H1 (cell line): ENCODE results near the gene CRTAP. TPM values are rescaled to one million over a fixed set of nuclear protein-coding genes. Genes with fewer than 3 reads are reported as not detected.

ENCODE experiments used
- CTCF ChIA-PET: fragments of 300-600 bp; sonication (Branson Sonifier 250); formaldehyde crosslinking; loops from one replicate; lab custom pipeline; 2021; ENCODE audit not compliant: partially characterized antibody; lab: Charles Lee
- POLR2A ChIA-PET: fragments of 300-600 bp; sonication (Branson Sonifier 250); formaldehyde crosslinking; loops from one replicate; lab custom pipeline; 2021; ENCODE audit warnings: inconsistent platforms; ENCODE audit not compliant: partially characterized antibody; lab: Charles Lee
- DNase-seq, 2 experiments: peaks; one replicate each; pipeline versions ENCODE4 v3.0.0 to v3.0.0-alpha.2; 2010 to 2022; ENCODE audit warnings: low spot score in 2 of 2, low read depth in 1 of 2, mixed read lengths in 1 of 2
- FAIRE-seq: peaks from 2 replicates; lab custom pipeline; 2011; peaks lifted over from hg19 to GRCh38; lab: Jason Lieb, UNC
- H2AFZ ChIP-seq: 2 replicates; pipeline ENCODE4 v1.8.1; 2012; ENCODE audit warnings: low read length, inconsistent platforms
- H2AK5ac ChIP-seq: 2 replicates; pipeline ENCODE4 v1.6.1; 2013; ENCODE audit warnings: low read depth, low read length
- H2BK120ac ChIP-seq: replicated peaks from 2 replicates; pipeline ENCODE3; 2013; ENCODE audit warnings: low read depth, low read length, inconsistent platforms
- H2BK12ac ChIP-seq: 2 replicates; pipeline ENCODE4 v1.6.1; 2013; ENCODE audit warnings: low read depth, low read length
- H2BK15ac ChIP-seq: 2 replicates; pipeline ENCODE4 v1.6.1; 2013; ENCODE audit warnings: low read length
- H2BK20ac ChIP-seq: 2 replicates; pipeline ENCODE4 v1.6.1; 2013; ENCODE audit warnings: low read length
- H2BK5ac ChIP-seq: 2 replicates; pipeline ENCODE4 v1.6.1; 2013; ENCODE audit warnings: low read depth, low read length
- H3K14ac ChIP-seq: 2 replicates; pipeline ENCODE4 v1.6.1; 2013; ENCODE audit warnings: inconsistent platforms; ENCODE audit not compliant: insufficient read length
- H3K18ac ChIP-seq: 2 replicates; pipeline ENCODE4 v1.6.1; 2013; ENCODE audit warnings: low read length; ENCODE audit errors: extremely low read depth
- H3K23ac ChIP-seq: 2 replicates; pipeline ENCODE4 v1.6.1; 2013; ENCODE audit warnings: inconsistent platforms; ENCODE audit not compliant: insufficient read length
- H3K23me2 ChIP-seq: 2 replicates; pipeline ENCODE4 v1.6.1; 2013; ENCODE audit warnings: low read depth, low read length
- H3K27ac ChIP-seq: 2 replicates; pipeline ENCODE4 v1.6.1; 2011; ENCODE audit warnings: low read depth, low read length, inconsistent platforms
- H3K27me3 ChIP-seq, 4 experiments: replicated peaks in 1 of 4; 1 replicate in 1 of 4; 2 replicates in 3 of 4; pipeline versions ENCODE4 v1.6.1 to v1.8.1; 2011 to 2013; ENCODE audit warnings: low read length in 3 of 4, mild to moderate bottlenecking in 3 of 4, inconsistent platforms in 2 of 4, mixed read lengths in 2 of 4, moderate library complexity in 1 of 4; ENCODE audit not compliant: control insufficient read depth in 3 of 4, insufficient read depth in 3 of 4; ENCODE audit errors: extremely low read depth in 1 of 4
- H3K36me3 ChIP-seq, 4 experiments: 2 replicates each; pipeline versions ENCODE4 v1.6.1 to v1.8.1; 2011 to 2013; ENCODE audit warnings: mild to moderate bottlenecking in 4 of 4, low read length in 3 of 4, moderate library complexity in 2 of 4, control low read depth in 1 of 4, inconsistent platforms in 1 of 4; ENCODE audit not compliant: insufficient read depth in 4 of 4, control insufficient read depth in 2 of 4
- H3K4ac ChIP-seq: replicated peaks from 2 replicates; pipeline ENCODE3; 2013; ENCODE audit warnings: low read length, low read depth, mixed read lengths, inconsistent platforms; ENCODE audit not compliant: insufficient read length
- H3K4me1 ChIP-seq, 4 experiments: replicated peaks in 1 of 4; 1 replicate in 1 of 4; 2 replicates in 3 of 4; pipeline versions ENCODE4 v1.6.1 to v1.8.1; 2011 to 2013; ENCODE audit warnings: low read length in 3 of 4, inconsistent platforms in 2 of 4, mixed read lengths in 1 of 4; ENCODE audit not compliant: insufficient read depth in 4 of 4, control insufficient read depth in 3 of 4
- H3K4me2 ChIP-seq, 2 experiments: 2 replicates each; pipeline versions ENCODE4 v1.6.1 to v1.8.1; 2011 to 2013; ENCODE audit warnings: low read depth in 2 of 2, low read length in 2 of 2, control low read depth in 1 of 2, inconsistent platforms in 1 of 2, mild to moderate bottlenecking in 1 of 2; ENCODE audit not compliant: insufficient read depth in 1 of 2
- H3K4me3 ChIP-seq, 4 experiments: fragments of 200-600, 300-600 bp in 1 of 4; sonication (generic), shearing (Covaris generic), sonication (Bioruptor Twin) in 1 of 4; 2 replicates each; pipeline versions ENCODE4 v1.5.1 to v1.8.1; 2011 to 2016; ENCODE audit warnings: low read length in 4 of 4, low read depth in 3 of 4, control low read depth in 2 of 4, inconsistent platforms in 2 of 4, mild to moderate bottlenecking in 2 of 4, mixed read lengths in 1 of 4, moderate library complexity in 1 of 4; ENCODE audit not compliant: insufficient read depth in 2 of 4; ENCODE audit errors: extremely low read depth in 1 of 4
- H3K56ac ChIP-seq: replicated peaks from 2 replicates; pipeline ENCODE3; 2013; ENCODE audit warnings: low read depth, mild to moderate bottlenecking, mixed read lengths, low read length, inconsistent platforms; ENCODE audit not compliant: insufficient read length
- H3K79me1 ChIP-seq: 2 replicates; pipeline ENCODE4 v1.6.1; 2013; ENCODE audit warnings: low read depth, low read length, control low read depth
- H3K79me2 ChIP-seq, 2 experiments: 2 replicates each; pipeline versions ENCODE4 v1.6.1 to v1.8.1; 2012 to 2013; ENCODE audit warnings: low read length in 2 of 2, mild to moderate bottlenecking in 2 of 2, inconsistent platforms in 1 of 2; ENCODE audit not compliant: insufficient read depth in 2 of 2, control insufficient read depth in 1 of 2
- H3K9ac ChIP-seq, 4 experiments: replicated peaks in 1 of 4; 1 replicate in 1 of 4; 2 replicates in 3 of 4; pipeline versions ENCODE4 v1.6.1 to v1.8.1; 2011 to 2013; ENCODE audit warnings: low read depth in 3 of 4, low read length in 3 of 4, control low read depth in 2 of 4, mild to moderate bottlenecking in 2 of 4, moderate library complexity in 2 of 4, inconsistent platforms in 1 of 4; ENCODE audit errors: extremely low read depth in 1 of 4
- H3K9me3 ChIP-seq, 2 experiments: 2 replicates each; pipeline versions ENCODE4 v1.6.1 to v1.8.1; 2012 to 2013; ENCODE audit warnings: mild to moderate bottlenecking in 2 of 2, moderate library complexity in 2 of 2, control low read depth in 1 of 2, inconsistent platforms in 1 of 2, low read depth in 1 of 2, low read length in 1 of 2, mixed read lengths in 1 of 2; ENCODE audit not compliant: insufficient read depth in 2 of 2
- H4K20me1 ChIP-seq, 2 experiments: replicated peaks in 1 of 2; 2 replicates each; pipeline versions ENCODE3 to v1.8.1; 2011 to 2013; ENCODE audit warnings: inconsistent platforms in 2 of 2, low read length in 2 of 2, mild to moderate bottlenecking in 1 of 2; ENCODE audit not compliant: insufficient read depth in 2 of 2, control insufficient read depth in 1 of 2
- H4K5ac ChIP-seq: 2 replicates; pipeline ENCODE4 v1.6.1; 2013; ENCODE audit warnings: low read length, low read depth, mixed read lengths, inconsistent platforms; ENCODE audit not compliant: insufficient read length
- H4K8ac ChIP-seq: 2 replicates; pipeline ENCODE4 v1.8.0; 2013; ENCODE audit warnings: mild to moderate bottlenecking, moderate library complexity, low read length, inconsistent platforms; ENCODE audit not compliant: insufficient read depth; ENCODE audit errors: extremely low read depth
- H4K91ac ChIP-seq: replicated peaks from 2 replicates; pipeline ENCODE3; 2013; ENCODE audit warnings: low read length, mixed read lengths, inconsistent platforms; ENCODE audit not compliant: insufficient read length
- BACH1 ChIP-seq: IDR thresholded peaks from 2 replicates; pipeline ENCODE4 v1.6.1; 2012; ENCODE audit warnings: low read length, improper control_type of control experiment
- CEBPB ChIP-seq: IDR thresholded peaks from 2 replicates; pipeline ENCODE4 v1.6.1; 2012; ENCODE audit warnings: low read depth, low read length
- CREB1 ChIP-seq: IDR thresholded peaks from 2 replicates; pipeline ENCODE4 v1.6.1; 2012; ENCODE audit warnings: inconsistent platforms
- EZH2 ChIP-seq: fragments of 200-600 bp; sonication (generic); IDR thresholded peaks from 2 replicates; pipeline ENCODE4 v1.7.1; 2012; ENCODE audit warnings: low read depth, mild to moderate bottlenecking, moderate library complexity, low read length, inconsistent platforms; ENCODE audit not compliant: severe bottlenecking
- JUN ChIP-seq: IDR thresholded peaks from 2 replicates; pipeline ENCODE4 v1.6.1; 2011; ENCODE audit warnings: low read depth, mild to moderate bottlenecking, improper control_type of control experiment, low read length
- JUND ChIP-seq: IDR thresholded peaks from 2 replicates; pipeline ENCODE4 v1.6.1; 2011; ENCODE audit warnings: mild to moderate bottlenecking, improper control_type of control experiment, low read length
- MAFK ChIP-seq: IDR thresholded peaks from 2 replicates; pipeline ENCODE4 v1.6.1; 2012; ENCODE audit warnings: low read depth, mild to moderate bottlenecking, improper control_type of control experiment, low read length
- MAX ChIP-seq: IDR thresholded peaks from 2 replicates; pipeline ENCODE4 v1.6.1; 2012; ENCODE audit warnings: inconsistent platforms
- SIX5 ChIP-seq: IDR thresholded peaks from 2 replicates; pipeline ENCODE4 v1.6.1; 2011; ENCODE audit warnings: mild to moderate bottlenecking, low read depth, low read length
- SP1 ChIP-seq: IDR thresholded peaks from 2 replicates; pipeline ENCODE4 v1.6.1; 2011; ENCODE audit warnings: low read depth, low read length
- SUZ12 ChIP-seq: fragments of 200-600 bp; sonication (generic); IDR thresholded peaks from 2 replicates; pipeline ENCODE4 v1.6.1; 2012; ENCODE audit warnings: mild to moderate bottlenecking, inconsistent platforms, low read length, moderate library complexity, mixed read lengths
- TEAD4 ChIP-seq: IDR thresholded peaks from 2 replicates; pipeline ENCODE4 v1.6.1; 2012; ENCODE audit warnings: low read depth, low read length, inconsistent platforms, mixed read lengths
- WGBS, 2 experiments: shearing (Covaris generic) in 1 of 2; methylation state at CpG; one replicate each; pipeline versions ENCODE4 v1.1.6 to v1.1.7; 2013 to 2015; ENCODE audit warnings: low lambda C conversion rate in 2 of 2, mixed read lengths in 2 of 2, inconsistent platforms in 1 of 2, low coverage in 1 of 2, missing lambda C conversion rate in 1 of 2; ENCODE audit not compliant: insufficient replicate concordance in 2 of 2, insufficient coverage in 1 of 2, insufficient read length in 1 of 2; ENCODE audit errors: extremely low coverage in 1 of 2, missing lambda C conversion rate in 1 of 2; 5-methylcytosine and 5-hydroxymethylcytosine counted together
- polyA plus RNA-seq, 7 experiments: library from polyadenylated mRNA; depleted of rRNA in 3 of 7; stranded (reverse) in 5 of 7; unstranded in 2 of 7; fragments of >200 nt in 5 of 7; fragments of 200-250 nt in 2 of 7; gene quantifications; 1 replicate in 5 of 7; 2 replicates in 1 of 7; 4 replicates in 1 of 7; pipeline versions ENCODE4 v1.2.1 to v1.2.3, GENCODE V29; 2011 to 2013; ENCODE audit warnings: missing spikeins in 2 of 7, mixed read lengths in 2 of 7
- total RNA-seq: library from RNA; stranded (reverse); fragmentation: NEBNext Ultra II Directional; extraction: Animal tissue kit (Norgen Biotek cat#: 25700); gene quantifications from 2 replicates; pipeline ENCODE4 v1.2.1, GENCODE V29; 2021
- TF ChIP-seq, protein P1 (sequence below), 3 experiments: IDR thresholded peaks; 1 replicate in 2 of 3; 2 replicates in 1 of 3; pipeline versions ENCODE4 v1.5.1 to v1.6.1; 2011; ENCODE audit warnings: low read length in 3 of 3, mild to moderate bottlenecking in 3 of 3, inconsistent platforms in 2 of 3, low read depth in 1 of 3, moderate library complexity in 1 of 3; ENCODE audit not compliant: insufficient read depth in 1 of 3; ENCODE audit errors: control extremely low read depth in 1 of 3

The CRTAP gene
- total and polyA plus RNA-seq, 2 of the 8 experiments (the other 6 are each of a cell fraction or from before 2014, with no cell fraction given): 159 to 188 TPM

- no peaks in the 10 kb centered on the region for H3K4me1 ChIP-seq
- no peak for FAIRE-seq
- H2BK5ac ChIP-seq: no peak overlapping the region
- no peak overlapping the region for H3K4me2 ChIP-seq
- no peaks in the 10 kb centered on the region for H3K23me2 ChIP-seq
- no peak overlapping the region for H2AK5ac ChIP-seq
- no peak overlapping the region for H3K27ac ChIP-seq
- no peak overlapping the region for H3K9ac ChIP-seq
- H4K20me1 ChIP-seq: no peaks in the 10 kb centered on the region
- no peaks in the 10 kb centered on the region for H3K27me3 ChIP-seq
- H2BK20ac ChIP-seq: no peak overlapping the region
- no peak overlapping the region for H3K56ac ChIP-seq
- DNase-seq: no peak
- no peaks in the 10 kb centered on the region for H3K9me3 ChIP-seq
- H2BK120ac ChIP-seq: no peak overlapping the region
- ChIA-PET POLR2A (no interaction called here), CTCF (interaction anchor here (1.1 to 2.6 kb wide), 3 partner anchors 29 to 176 kb away, joined by 3 to 13 read pairs (median 3); no protein-coding TSS in a partner anchor)
- no peak overlapping the region for H3K14ac ChIP-seq
- 90% methylated on average over 3 of the region's 3 CpGs; no CpG with 5 or more reads in 1 of the 2 experiments for WGBS, 2 experiments
- H3K79me2 ChIP-seq: no peaks in the 10 kb centered on the region
- H3K4me3 ChIP-seq: no peak overlapping the region
- no peak overlapping the region for H2BK12ac ChIP-seq
- no peak overlapping the region for H4K5ac ChIP-seq
- no peak overlapping the region for H4K91ac ChIP-seq
- no peak overlapping the region for H3K4ac ChIP-seq
- H3K79me1 ChIP-seq: no peaks in the 10 kb centered on the region
- H3K23ac ChIP-seq: no peak overlapping the region
- no peak overlapping the region for H3K18ac ChIP-seq
- no peak overlapping the region for H2AFZ ChIP-seq
- no peaks in the 10 kb centered on the region for H3K36me3 ChIP-seq
- no peak overlapping the region for H2BK15ac ChIP-seq
- H4K8ac ChIP-seq: no peak overlapping the region
- no peak for TF ChIP-seq BACH1
- TF ChIP-seq MAFK: no peak
- TF ChIP-seq SIX5: no peak
- TF ChIP-seq SP1: no peak
- no peak for TF ChIP-seq CEBPB
- TF ChIP-seq, protein P1, sequence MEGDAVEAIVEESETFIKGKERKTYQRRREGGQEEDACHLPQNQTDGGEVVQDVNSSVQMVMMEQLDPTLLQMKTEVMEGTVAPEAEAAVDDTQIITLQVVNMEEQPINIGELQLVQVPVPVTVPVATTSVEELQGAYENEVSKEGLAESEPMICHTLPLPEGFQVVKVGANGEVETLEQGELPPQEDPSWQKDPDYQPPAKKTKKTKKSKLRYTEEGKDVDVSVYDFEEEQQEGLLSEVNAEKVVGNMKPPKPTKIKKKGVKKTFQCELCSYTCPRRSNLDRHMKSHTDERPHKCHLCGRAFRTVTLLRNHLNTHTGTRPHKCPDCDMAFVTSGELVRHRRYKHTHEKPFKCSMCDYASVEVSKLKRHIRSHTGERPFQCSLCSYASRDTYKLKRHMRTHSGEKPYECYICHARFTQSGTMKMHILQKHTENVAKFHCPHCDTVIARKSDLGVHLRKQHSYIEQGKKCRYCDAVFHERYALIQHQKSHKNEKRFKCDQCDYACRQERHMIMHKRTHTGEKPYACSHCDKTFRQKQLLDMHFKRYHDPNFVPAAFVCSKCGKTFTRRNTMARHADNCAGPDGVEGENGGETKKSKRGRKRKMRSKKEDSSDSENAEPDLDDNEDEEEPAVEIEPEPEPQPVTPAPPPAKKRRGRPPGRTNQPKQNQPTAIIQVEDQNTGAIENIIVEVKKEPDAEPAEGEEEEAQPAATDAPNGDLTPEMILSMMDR (IDR thresholded peaks at IDR 0.05; ENCODE audit: control extremely low read depth in 1 of 3, insufficient read depth in 1 of 3, low read depth in 1 of 3, low read length in 3 of 3): no peak
- no peak for TF ChIP-seq EZH2
- no peak for TF ChIP-seq CREB1
- no peak for TF ChIP-seq JUND
- TF ChIP-seq SUZ12: no peak
- TF ChIP-seq JUN: no peak
- no peak for TF ChIP-seq MAX
- no peak for TF ChIP-seq TEAD4
Measured at GRCh38 chr3:33196538-33196937, 82.7 kb downstream of the CRTAP start.
